EH (cell line): ENCODE data around the gene AQP9.
A peak's percentile ranks its signal among the peaks of the same experiment; 100 is the strongest.

Experiments used
- DNase-seq: peaks from one replicate; pipeline ENCODE4 v3.0.0-alpha.2; 2015; ENCODE audit warnings: low read depth

The AQP9 gene

DNA sequence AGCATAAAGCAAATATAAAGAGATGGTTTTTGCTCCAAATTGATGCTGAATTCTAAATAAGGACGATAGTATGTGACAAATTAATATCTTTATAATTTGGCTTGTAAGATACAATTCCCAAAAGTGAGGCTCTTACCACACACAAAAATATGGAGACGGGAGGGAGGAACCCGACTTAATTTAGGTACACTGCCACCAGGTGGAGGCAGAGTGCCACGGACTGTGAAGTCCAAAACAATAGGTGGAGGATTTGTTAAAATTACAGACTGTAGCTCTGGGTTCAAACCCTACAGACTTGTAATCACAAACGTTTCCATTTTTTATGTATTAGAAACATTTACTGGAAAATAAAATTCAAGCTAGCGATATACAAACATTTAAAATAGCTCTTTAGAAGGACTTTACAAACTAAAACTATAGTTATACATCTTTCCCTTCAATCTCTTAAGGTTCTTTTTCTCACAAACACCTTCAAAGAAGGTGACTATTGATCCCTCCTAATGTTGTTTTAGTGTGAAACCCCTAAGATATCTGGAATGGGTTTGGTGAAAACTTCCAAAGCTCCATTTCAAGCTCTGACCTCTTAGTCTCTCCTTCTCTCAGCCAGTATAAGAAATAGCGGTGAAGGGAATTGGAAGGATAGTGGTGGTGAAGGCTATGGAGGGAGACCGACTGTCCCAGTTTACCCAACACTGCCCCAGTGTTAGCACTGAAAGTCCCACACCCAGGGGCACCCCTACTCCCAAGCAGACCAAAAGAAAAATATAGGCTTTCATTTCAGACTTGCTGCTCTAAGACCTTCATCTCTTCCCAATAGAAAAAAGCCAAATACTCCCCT, 89.7 kb downstream of the AQP9 start:
- DNase-seq: peak; percentile 80

DNA sequence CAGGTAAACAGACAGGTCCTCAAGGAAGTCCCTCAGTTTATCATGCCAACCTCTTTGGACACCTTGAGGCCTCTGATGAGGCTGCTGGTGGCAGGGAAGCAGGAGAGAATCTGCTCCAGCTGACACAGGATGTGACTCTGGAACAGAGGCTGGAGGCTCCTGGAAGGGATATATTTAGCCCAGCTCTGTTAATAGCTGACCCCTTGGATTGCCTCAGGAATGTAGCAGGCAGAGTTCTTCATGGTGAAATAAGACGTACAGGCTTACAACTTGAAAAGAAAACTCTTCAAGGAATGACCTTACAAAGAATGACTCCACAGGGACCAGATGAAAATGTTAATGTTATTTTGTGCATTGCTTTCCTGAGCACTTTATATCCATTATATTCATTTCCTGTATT, 90.5 kb downstream of the AQP9 start:
- peak; percentile 95 for DNase-seq

DNA sequence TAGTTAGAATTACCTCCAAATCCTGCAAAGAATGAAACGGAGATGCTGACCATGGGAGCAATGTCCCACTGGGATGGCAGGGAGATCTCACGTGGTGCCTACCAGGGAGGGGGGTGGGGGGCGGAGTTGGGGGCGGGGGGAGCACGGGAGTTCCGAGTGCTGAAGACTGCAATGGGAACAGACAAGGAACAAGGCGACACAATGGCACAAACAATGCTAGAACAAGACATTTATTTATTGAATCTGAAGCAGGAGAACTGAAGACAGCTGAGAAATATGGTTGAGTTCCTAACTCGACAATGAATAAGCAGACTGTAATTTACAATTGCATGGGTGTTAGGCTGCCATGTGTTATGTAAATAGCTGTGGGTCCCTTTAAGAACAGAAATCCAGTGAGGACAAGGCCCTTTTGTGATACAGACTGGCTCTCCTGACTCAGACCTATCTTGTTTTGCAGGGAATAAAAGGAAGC, 91.2 kb downstream of the AQP9 start:
- DNase-seq: peak; percentile 48

DNA sequence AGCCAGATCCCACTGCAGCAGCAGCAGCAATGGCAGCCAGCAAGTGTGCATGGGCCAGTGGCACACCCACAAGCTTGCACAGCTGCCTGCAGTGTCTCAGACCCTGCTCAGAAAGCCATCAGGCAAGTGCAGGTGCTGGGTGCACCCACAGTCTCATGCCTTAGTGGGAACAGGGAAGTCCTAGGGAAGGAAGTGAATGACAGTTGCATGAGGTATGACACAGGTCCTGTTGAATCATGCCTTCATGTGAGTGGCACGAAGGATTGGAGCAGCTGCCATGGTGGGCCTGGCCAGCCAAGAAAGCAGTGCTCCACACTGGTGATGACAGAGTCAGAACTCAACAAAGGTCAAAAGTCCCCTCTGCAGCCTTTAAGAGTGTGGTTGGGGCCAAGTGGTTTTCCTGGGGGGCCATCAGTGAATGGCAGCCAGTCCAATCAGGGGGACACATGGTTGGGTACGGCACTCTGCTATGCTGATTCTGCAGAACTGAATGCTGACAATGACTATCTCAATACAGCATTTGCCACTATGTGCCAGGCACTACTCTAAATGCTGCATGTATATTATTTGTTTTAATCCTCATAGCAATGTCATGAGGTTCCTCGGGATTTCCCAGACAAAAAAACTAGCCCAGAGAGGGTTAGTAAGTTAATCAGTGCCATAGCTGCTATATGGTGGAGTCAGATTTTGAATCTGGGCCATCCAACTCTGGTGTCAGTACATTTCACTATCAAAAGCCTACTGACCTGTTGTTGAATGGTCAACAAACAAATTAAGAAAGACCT, 94.3 kb downstream of the AQP9 start:
- no peak for DNase-seq

DNA sequence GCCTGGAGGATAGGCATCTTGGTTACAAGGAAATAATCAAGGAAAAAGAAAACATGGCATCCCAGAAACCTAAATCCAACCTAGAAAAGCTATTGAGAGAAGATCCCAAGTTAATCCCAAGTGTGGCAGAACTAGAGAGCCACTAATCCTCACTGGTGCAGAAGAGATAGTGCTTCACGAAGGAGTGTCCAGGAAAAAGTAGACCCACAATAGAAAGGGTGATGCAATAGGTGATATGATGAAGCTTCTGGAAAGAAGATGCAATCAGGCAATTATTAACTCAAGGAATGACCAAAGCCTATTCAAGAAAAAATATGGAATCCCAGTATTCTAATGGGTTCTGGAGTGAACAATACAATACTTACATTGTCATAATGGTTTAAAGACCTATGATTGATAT, 95.2 kb downstream of the AQP9 start:
- no peak for DNase-seq
